ENCODE data around the gene KCNK1. TPM values are rescaled to one million over a fixed set of nuclear protein-coding genes. Genes with fewer than 3 reads are reported as not detected.
A peak's percentile ranks its signal among the peaks of the same experiment; 100 is the strongest.

The KCNK1 gene
- total RNA-seq, result 1 to 10 TPM; 1.2 to 2.8 (median 1.7) TPM

DNA sequence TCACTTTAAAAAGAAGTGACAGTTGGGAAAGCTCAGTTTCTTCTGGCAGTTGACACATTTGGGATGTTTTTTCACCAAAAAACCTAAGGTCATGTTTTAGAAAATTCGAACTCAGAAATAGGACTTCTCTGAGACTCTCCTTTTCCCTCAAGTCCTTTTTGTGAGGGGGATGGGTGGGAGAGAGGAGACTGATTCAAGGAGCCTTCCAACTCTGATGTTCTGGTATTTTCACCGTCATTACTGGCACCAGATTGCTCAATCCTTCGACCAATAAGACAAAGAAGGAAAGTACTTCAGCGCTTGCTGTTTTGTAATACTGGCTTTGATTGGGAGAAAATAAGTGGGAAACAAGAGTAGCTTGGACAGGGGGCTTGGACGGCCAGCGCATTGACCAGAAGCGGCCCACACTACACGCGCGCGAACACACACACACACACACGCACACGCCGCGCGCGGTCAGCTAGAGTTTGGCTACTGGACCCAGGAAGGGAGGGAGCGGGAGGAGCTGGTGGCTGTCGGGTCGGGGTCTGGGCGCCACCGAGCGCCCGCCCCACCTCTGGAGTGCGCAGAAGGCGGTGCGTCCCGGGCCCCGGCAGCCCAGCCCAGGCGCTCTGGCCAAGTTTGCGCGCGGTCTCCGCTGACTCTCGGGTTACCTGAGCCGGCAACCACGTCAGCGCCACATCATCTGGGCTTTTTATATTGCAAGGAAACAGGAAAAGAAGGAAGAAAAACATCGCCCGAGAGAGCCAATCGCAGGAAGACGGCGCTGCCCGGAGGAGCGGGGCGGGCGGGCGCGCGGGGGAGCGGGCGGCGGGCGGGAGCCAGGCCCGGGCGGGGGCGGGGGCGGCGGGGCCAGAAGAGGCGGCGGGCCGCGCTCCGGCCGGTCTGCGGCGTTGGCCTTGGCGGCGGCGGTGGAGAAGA is at the start of gene KCNK1:
Gene KCNK1, plus strand, starts transcription at position 855 of the 921 bp plus-strand sequence. Its CDS starts 66 bp downstream, at position 921.
- TF ChIP-seq EP300 (IDR thresholded peaks at IDR 0.05) (no peak), POLR2AphosphoS5 (IDR thresholded peaks at IDR 0.05) (peak in 1 of 2 donors; percentile 42), POLR2A (IDR thresholded peaks at IDR 0.05; ENCODE audit: low read depth) (no peak)
- TF ChIP-seq, protein P1, sequence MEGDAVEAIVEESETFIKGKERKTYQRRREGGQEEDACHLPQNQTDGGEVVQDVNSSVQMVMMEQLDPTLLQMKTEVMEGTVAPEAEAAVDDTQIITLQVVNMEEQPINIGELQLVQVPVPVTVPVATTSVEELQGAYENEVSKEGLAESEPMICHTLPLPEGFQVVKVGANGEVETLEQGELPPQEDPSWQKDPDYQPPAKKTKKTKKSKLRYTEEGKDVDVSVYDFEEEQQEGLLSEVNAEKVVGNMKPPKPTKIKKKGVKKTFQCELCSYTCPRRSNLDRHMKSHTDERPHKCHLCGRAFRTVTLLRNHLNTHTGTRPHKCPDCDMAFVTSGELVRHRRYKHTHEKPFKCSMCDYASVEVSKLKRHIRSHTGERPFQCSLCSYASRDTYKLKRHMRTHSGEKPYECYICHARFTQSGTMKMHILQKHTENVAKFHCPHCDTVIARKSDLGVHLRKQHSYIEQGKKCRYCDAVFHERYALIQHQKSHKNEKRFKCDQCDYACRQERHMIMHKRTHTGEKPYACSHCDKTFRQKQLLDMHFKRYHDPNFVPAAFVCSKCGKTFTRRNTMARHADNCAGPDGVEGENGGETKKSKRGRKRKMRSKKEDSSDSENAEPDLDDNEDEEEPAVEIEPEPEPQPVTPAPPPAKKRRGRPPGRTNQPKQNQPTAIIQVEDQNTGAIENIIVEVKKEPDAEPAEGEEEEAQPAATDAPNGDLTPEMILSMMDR (IDR thresholded peaks at IDR 0.05), result no peak
- Histone ChIP-seq H3K4me1 (peaks cover 0 to 22% (median 20%) of the 10 kb centered on the region in 4 donors), H3K4me3 (peak within 1 kb of the TSS; percentile 48 to 62 (median 56)), H3K27ac (replicated peaks in 1 of 4) (peak within 1 kb of the TSS; percentile 25 to 70 (median 55)), H3K36me3 (no peaks in the 10 kb centered on the region), H3K9me3 (no peaks in the 10 kb centered on the region), H3K27me3 (peaks cover 0 to 46% (median 4%) of the 10 kb centered on the region in 4 donors)
- intact Hi-C loops (cut with DNase I), result no loop called here
- no peak for DNase-seq (ENCODE audit: extremely low spot score)
- 2% methylated on average over 26 of the region's 70 CpGs for WGBS

DNA sequence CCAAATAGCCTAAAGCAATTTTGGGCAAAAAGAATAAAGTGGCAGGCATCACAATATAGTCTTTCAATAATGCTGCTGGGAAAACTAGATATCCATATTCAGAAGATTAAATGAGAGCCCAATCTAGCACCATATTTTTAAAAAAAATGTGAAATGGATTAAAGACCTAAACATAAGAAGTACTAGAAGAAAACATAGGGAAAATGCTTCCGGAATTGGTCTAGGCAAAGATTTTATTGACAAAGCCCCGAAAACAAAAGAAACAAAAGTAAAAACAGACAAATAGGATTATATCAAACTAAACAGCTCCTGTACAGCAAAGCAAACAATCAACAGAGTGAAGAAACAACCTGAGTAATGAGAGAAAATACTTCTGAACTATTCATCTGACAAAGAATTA is 48.6 kb upstream of the KCNK1 start:
- Histone ChIP-seq H3K4me3 (no peak overlapping the region), H3K9me3 (peaks cover 0 to 22% (median 11%) of the 10 kb centered on the region in 4 donors), H3K4me1 (no peaks in the 10 kb centered on the region), H3K27me3 (no peaks in the 10 kb centered on the region), H3K36me3 (no peaks in the 10 kb centered on the region), H3K27ac (replicated peaks in 1 of 4) (no peak overlapping the region)
- intact Hi-C loops (cut with DNase I), result no loop called here
- no peak for DNase-seq (ENCODE audit: extremely low spot score)
- 93% methylated on average over 2 of the region's 2 CpGs for WGBS
- no peak for TF ChIP-seq POLR2AphosphoS5 (IDR thresholded peaks at IDR 0.05)
- TF ChIP-seq, protein P1 (IDR thresholded peaks at IDR 0.05), result no peak
- TF ChIP-seq POLR2A (IDR thresholded peaks at IDR 0.05; ENCODE audit: low read depth), result no peak
- TF ChIP-seq EP300 (IDR thresholded peaks at IDR 0.05), result no peak

DNA sequence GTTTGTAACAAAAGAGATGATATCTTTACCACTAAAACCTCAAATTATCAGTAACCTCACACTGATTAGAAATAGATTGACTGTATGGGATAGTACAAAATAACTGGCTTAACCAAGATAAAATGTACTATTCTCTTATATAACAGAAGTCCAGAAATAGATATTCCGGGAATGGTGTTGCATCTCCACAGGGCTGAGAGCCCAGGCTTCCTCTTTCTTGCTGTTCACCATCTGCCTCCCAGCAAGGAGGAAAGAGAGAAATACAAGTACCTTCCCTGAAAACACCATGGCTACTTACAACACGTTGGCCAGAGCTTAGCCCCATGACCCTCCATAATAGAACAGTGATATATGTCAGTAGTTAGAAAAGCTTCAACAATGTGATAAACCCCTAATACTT is 47.0 kb upstream of the KCNK1 start:
- Histone ChIP-seq H3K9me3 (peaks cover 0 to 7% (median 4%) of the 10 kb centered on the region in 4 donors), H3K4me1 (no peaks in the 10 kb centered on the region), H3K27me3 (peaks cover 0 to 3% (median 0%) of the 10 kb centered on the region in 4 donors), H3K4me3 (no peak overlapping the region), H3K36me3 (no peaks in the 10 kb centered on the region), H3K27ac (replicated peaks in 1 of 4) (no peak overlapping the region)
- no peak for DNase-seq (ENCODE audit: extremely low spot score)
- TF ChIP-seq EP300 (IDR thresholded peaks at IDR 0.05) (no peak), POLR2AphosphoS5 (IDR thresholded peaks at IDR 0.05) (no peak), POLR2A (IDR thresholded peaks at IDR 0.05; ENCODE audit: low read depth) (no peak)
- TF ChIP-seq, protein P1 (IDR thresholded peaks at IDR 0.05), result no peak
- intact Hi-C loops (cut with DNase I), result no loop called here
- WGBS, result 57% methylated on average over 2 of the region's 2 CpGs

DNA sequence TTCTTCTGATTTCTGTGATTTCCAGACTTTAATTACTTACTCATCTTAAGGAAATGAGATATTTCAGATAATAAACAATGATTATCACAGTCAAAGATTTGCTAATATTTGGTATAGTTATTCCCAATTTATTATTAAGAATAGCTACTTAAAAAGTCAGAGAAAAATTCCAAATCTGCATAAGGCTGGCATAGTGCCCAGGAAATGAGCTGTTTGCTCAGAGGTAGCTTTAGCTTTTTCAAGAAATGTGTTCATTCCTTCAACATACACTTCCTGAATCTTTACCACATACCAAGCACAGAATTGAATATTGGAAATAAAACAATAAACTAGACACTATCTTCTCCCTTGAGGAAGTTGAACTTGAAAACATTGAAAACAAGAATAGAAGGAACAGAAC is 44.3 kb upstream of the KCNK1 start:
- H3K27me3 ChIP-seq, result peaks cover 0 to 8% (median 0%) of the 10 kb centered on the region in 4 donors
- intact Hi-C loops (cut with DNase I), result no loop called here
- DNase-seq (ENCODE audit: extremely low spot score), result no peak
- H3K4me1 ChIP-seq, result no peaks in the 10 kb centered on the region
- H3K4me3 ChIP-seq, result no peak overlapping the region
- H3K27ac ChIP-seq (replicated peaks in 1 of 4), result no peak overlapping the region
- no peaks in the 10 kb centered on the region for H3K9me3 ChIP-seq
- no peaks in the 10 kb centered on the region for H3K36me3 ChIP-seq
- TF ChIP-seq, protein P1 (IDR thresholded peaks at IDR 0.05), result no peak
- no peak for TF ChIP-seq POLR2AphosphoS5 (IDR thresholded peaks at IDR 0.05)
- no peak for TF ChIP-seq EP300 (IDR thresholded peaks at IDR 0.05)
- TF ChIP-seq POLR2A (IDR thresholded peaks at IDR 0.05; ENCODE audit: low read depth), result no peak
